HFF-Myc (cell line): ENCODE measurements around the gene GRM3.

ENCODE experiments used
- DNase-seq: peaks from one replicate; pipeline ENCODE4 v3.0.0-alpha.2; 2011; ENCODE audit warnings: low read depth; ENCODE audit errors: extremely low read depth
- H3K4me3 ChIP-seq: replicated peaks from 2 replicates; pipeline ENCODE4 v1.5.1; 2011; ENCODE audit warnings: low read depth, mild to moderate bottlenecking, control low read depth, low read length
- CTCF ChIP-seq: IDR thresholded peaks from 2 replicates; pipeline ENCODE4 v1.5.1; 2012; ENCODE audit warnings: mild to moderate bottlenecking, low read depth, low read length, control low read depth; ENCODE audit errors: missing control alignments

The GRM3 gene

GRCh38 chr7:86645676-86646276, 2.1 kb downstream of the GRM3 start:
- no peak for TF ChIP-seq CTCF
- no peak for DNase-seq
- H3K4me3 ChIP-seq: no peak overlapping the region

- H3K4me3 ChIP-seq: no peak overlapping the region
- no peak for TF ChIP-seq CTCF
- no peak for DNase-seq
These were observed 3.8 kb downstream of the GRM3 start for GRCh38 chr7:86647385-86648094.

GRCh38 chr7:86648169-86648568, 4.5 kb downstream of the GRM3 start:
- no peak for DNase-seq
- TF ChIP-seq CTCF: no peak
- no peak overlapping the region for H3K4me3 ChIP-seq

- no peak for DNase-seq
- H3K4me3 ChIP-seq: no peak overlapping the region
These were observed 10.4 kb downstream of the GRM3 start for GRCh38 chr7:86653919-86654659.

GRCh38 chr7:86657948-86658347, 14.2 kb downstream of the GRM3 start:
- H3K4me3 ChIP-seq: no peak overlapping the region
- DNase-seq: no peak
- TF ChIP-seq CTCF: no peak

More at GRCh38 chr7:86653919-86654659, 10.4 kb downstream of the GRM3 start:
- no peak for TF ChIP-seq CTCF

- DNase-seq: no peak
- no peak overlapping the region for H3K4me3 ChIP-seq
- TF ChIP-seq CTCF: no peak
These were observed 17.3 kb downstream of the GRM3 start for GRCh38 chr7:86660950-86661462.
